Epithelial cell of prostate (primary cell): ENCODE results near the gene TEN1.

Source experiments
- DNase-seq: peaks from one replicate; pipeline ENCODE4 v3.0.0-alpha.2; 2011; ENCODE audit warnings: low read depth, low spot score
- H3K27ac ChIP-seq: fragments of 450-650 bp; 2 replicates; pipeline ENCODE4 v1.5.1; 2017; ENCODE audit warnings: mild to moderate bottlenecking

TEN1 gene

DNA sequence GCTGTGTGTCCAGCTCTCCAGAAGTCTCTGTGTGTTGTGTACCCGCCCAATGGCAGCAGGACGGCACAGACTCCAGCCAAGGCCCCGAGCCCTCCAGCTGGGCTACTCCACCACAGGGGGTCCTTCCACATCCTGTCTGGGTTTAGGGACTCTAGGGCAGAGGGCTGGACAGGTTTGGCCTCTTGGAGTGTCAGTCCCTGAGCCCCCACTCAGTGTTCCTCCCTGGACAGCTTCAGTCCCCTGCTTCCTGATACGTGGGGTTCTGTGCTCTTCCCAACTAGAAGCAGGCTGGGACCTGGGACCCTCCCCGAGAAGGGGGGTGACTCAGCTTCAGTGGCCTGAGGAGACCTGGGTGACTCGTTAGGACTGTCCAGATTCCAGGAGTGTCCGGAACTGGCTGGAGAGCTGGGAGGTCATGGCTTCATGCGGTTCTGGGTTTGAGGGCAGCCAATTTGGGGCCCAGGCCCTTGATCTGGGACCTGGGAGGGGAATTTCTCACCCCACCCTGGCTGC, 25.8 kb downstream of the TEN1 start:
- DNase-seq, result no peak
- no peak overlapping the region for H3K27ac ChIP-seq

GRCh38 chr17:76005263-76006149, 26.5 kb downstream of the TEN1 start:
- DNase-seq, result no peak
- no peak overlapping the region for H3K27ac ChIP-seq

DNA sequence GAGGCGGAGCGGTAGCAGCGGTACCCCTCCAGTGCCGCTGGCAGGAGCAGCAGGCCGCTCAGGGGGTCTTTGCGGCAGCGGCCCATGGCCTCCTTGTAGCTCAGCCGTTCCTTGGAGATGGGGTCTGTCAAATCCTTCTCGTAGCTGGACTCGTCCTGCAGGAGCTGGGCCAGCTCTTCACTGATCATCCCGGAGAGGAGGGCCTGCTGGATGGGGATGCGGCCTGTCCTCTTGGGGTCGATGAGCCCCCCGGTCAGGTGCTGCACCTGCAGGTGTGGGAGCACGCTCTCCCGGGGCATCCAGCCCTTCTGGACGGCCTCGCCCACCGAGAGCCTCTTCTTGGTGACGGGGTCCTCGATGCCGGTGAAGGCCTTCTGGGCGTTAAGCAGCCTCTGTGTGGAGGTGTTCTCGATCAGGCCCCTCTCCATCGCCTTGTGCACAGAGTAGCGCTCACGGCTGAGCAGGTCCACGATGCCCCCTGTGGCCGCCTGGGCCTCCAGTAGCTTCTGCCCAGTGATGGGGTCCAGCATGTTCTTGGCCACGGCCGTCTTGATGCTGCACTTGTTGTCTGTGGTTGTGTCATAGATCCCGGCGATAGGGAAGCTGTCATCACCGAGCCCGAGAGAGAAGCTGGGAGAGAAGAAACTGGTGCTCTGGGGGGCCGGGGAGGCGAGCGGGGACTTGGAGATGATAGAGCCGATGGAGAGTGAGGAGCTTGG, 28.2 kb downstream of the TEN1 start:
- H3K27ac ChIP-seq, result no peak overlapping the region

GRCh38 chr17:76007850-76008165, 28.8 kb downstream of the TEN1 start:
- no peak for DNase-seq

More for the DNA sequence above, 28.2 kb downstream of the TEN1 start:
- no peak for DNase-seq

DNA sequence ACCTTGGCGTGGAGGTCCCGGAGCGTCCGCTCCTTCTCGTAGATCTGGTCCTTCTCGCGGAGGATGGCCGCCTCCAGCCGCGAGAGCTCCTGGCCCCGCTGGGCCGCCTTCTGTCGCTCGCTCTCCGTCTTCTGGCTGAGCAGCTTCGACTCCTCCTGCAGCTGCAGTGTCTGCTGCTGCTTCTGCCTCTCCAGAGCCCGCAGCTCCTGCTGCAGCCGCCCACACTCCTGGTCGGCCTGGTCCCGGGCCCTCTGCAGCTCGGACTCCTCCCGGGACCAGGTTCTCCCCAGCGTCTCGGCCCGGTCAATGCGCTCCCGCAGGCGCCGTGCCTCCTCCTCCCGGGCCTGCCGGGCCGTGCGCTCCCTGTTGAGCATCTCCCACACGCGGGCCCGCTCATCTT, 29.2 kb downstream of the TEN1 start:
- no peak overlapping the region for H3K27ac ChIP-seq
- no peak for DNase-seq

More at GRCh38 chr17:76007850-76008165, 28.8 kb downstream of the TEN1 start:
- no peak overlapping the region for H3K27ac ChIP-seq

GRCh38 chr17:76008630-76009425, 29.8 kb downstream of the TEN1 start:
- no peak for DNase-seq
- H3K27ac ChIP-seq, result no peak overlapping the region

DNA sequence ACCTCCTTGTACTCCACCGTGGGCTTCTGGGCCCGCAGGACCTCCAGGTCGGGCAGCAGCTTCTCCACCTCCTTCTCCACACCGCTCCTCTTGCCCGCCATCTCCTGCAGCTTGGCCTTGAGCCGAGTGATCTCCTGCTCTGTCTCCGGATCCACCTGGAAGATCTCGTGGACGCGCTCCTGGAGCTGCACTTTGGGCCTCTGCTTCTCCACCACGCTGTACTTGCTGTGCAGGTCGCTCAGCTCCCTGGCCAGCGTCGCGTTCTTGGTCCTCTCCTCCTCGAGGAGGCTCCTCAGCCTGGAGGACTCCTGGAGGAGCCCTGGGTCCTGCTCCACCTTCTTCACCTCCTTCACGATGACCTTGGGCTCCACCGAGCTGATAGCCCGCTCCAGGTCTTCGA, 30.4 kb downstream of the TEN1 start:
- no peak overlapping the region for H3K27ac ChIP-seq
- no peak for DNase-seq

DNA sequence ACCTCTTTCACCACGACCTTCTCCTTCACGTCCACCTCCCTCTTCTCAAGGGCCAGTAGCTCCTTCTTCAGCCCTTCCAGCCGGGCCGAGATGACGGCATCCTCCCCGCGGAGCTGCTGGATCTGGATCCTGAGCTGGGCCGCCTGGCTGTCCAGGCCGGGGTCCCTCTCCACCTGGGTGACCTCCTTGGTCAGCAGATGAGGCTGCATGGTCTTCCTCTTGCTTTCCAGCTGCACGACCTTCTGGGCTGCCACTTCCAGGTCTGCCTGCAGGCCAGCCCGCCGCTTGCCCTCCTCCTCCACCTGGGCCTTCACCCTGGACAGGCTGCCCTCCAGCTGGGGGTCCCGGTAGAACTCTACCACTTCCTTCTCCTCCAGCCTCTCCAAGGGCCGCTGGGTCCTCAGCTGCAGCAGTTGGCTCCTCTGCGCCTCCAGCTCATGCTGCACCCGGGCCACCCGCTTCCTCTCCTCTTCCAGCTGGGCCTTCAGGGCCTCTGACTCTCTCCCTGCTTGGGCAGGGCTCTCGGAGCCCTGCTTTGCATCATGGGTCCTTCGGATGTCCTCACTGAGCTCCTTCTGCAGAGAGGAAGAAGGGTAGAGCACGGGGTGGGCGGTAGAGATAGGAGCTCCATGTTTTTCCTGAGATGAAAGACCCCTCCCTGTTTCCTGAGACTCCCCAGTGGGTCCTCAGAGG, 31.1 kb downstream of the TEN1 start:
- DNase-seq, result no peak
- H3K27ac ChIP-seq, result no peak overlapping the region

- no peak overlapping the region for H3K27ac ChIP-seq
Observed at GRCh38 chr17:76011951-76012350, 32.9 kb downstream of the TEN1 start.

GRCh38 chr17:76013377-76013932, 34.4 kb downstream of the TEN1 start:
- no peak for DNase-seq
- no peak overlapping the region for H3K27ac ChIP-seq

More at GRCh38 chr17:76011951-76012350, 32.9 kb downstream of the TEN1 start:
- DNase-seq, result no peak

DNA sequence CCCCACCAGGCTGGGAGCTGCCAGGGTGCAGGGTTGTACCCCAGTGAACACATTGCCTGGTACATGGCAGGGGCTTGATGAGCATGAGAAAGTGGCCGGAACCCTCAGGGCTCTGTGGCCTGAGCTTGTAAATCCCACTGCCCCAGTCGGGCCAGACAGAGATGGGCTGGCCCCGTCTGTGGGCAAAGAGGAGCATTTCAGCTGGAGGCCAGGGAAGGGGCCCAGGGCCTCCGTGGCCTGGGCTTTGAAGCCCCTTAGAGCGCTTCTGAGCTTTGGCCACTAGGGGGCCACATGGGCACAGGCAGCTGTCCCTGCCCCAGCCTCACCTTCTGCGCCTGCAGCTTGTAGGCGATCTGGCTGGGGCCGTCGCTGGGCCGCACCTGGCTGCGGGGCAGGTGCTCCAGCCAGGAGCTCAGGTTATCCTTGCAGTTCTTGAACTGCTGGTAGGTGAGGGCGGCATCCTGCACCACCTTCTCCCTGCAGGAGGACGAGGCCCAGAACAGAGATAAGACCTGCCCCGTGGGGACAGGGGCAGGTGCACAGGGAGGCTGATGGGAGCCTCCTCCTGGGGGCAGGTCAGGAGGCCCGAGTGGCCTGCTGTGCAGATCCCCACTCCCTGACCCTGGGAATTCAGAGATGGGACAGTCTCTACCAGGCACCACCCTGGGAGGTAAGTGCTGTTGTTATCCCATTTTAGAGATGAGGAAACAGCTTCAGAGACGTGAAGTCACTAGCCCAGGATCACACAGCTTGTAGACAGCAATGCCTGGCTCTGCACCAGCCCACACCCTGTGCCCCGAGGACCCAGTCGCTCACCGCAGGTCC, 35.3 kb downstream of the TEN1 start:
- DNase-seq, result no peak
- H3K27ac ChIP-seq, result no peak overlapping the region

GRCh38 chr17:76014925-76015261, 35.9 kb downstream of the TEN1 start:
- DNase-seq, result no peak
- H3K27ac ChIP-seq, result no peak overlapping the region

DNA sequence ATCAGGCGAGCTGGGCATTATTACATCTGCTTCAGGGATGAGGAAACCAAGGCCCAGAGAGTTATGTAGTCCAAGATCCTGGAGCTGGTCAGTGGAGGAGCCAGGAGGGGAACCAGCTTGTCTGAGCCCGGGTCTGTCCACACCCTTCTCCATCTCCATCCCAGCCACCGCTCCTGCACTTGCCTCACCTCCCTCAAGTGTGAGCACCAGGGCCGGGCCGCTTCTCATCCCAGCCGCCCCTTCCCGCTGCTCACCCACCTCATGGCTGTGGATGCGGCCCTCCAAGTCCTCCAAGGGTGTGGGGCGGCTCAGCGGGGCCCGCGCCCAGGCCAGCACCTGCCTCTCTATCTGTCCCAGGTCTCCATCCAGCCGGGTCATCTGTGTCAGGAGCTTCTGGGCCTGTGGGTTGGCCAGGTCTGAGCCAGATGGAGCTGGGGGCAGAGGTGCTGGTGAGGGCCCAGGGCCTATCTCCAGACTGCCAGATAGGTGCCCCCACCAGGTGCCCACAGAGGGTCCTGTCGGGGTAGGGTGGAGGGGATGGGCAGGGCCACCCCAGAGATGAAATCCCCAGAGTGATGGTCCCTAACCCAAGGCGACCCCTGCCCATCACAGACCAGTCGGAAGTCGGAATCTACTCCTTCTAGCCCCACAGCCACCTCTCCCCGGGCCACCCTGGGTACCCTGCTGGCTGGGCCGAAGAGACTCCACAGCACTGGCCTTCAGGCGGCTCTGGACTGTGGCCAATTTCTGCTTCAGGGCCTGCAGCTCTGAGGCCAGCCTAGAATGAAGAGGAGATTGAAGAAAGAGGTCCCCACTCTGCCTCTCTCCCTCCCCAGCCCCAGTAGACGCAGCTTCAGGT, 38.7 kb downstream of the TEN1 start:
- H3K27ac ChIP-seq, result no peak overlapping the region
- no peak for DNase-seq

DNA sequence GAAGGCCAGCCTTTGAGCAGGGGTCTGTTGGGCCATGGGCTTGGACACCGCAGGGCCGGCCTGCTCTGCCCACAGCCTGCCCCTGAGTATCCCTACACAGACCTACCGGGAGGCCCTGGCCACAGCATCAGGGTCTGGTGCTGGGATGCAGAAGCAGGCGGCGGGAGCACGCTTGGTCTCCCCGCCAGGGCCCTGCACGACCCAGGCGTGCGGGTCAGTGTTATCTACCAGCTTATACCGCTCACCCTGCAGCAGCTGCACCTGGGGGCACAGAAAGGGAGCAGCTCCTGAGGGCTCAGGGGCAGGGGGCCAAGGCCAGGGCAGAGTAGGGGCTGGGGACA, 39.3 kb downstream of the TEN1 start:
- DNase-seq, result no peak
- H3K27ac ChIP-seq, result no peak overlapping the region

DNA sequence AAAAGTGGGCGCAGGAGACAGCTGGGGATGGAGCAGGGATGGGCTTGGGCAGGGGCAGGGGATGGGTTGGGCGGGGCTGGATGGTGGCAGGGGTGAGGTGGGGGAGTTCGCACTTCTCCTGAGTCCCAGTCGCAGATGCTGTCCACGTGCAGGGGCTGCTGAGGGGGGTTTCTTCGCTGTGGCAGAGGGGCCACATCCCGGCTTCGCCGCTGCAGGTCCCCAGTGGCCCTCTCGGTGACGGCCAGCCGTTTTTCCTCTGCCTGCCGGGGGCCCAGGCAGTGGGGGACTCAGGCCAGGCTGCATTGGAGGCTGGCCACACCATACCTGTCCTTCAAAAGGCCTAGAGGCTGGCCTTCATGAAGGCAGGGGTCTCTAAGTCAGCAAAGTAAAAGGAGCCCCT, 39.8 kb downstream of the TEN1 start:
- no peak overlapping the region for H3K27ac ChIP-seq
- DNase-seq, result no peak

- DNase-seq, result no peak
- no peak overlapping the region for H3K27ac ChIP-seq
Observed at GRCh38 chr17:76019833-76020467, 40.9 kb downstream of the TEN1 start.

DNA sequence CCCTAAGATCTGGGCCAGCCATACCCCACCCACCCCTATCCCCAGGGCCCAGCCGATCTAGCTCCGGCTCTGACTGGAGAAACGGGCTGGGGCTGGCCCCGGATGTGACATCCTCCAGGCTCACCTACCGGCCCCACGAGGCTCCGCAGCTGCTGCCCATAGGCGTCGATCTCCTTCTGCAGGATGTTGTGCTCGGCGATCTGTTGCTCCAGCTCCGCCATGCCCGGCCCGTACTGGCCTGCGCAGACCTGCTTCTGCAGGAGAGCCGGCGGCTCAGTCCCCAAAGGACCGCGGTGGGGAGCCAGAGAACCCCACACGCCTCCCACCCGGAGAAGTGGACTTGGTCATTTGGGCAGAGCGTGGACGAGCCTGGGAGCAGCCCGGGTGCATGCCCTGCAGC, 43.2 kb downstream of the TEN1 start:
- no peak for DNase-seq
- no peak overlapping the region for H3K27ac ChIP-seq
